ENCODE results near the gene ASB9.
"Not testable (repeated sequence)": the region's sequence is repeated elsewhere in the genome, so short reads cannot be mapped to it uniquely, and the experiment has no call there.

The ASB9 gene

GRCh38 chrX:15274946-15275345 is 5.1 kb upstream of the ASB9 start:
- no peak for TF ChIP-seq EZH2 (optimal IDR thresholded peaks at IDR 0.05; ENCODE audit: low read depth, low read length)
- TF ChIP-seq EZH2phosphoT487 (IDR thresholded peaks at IDR 0.05; ENCODE audit: low read length), result no peak
- no peak for TF ChIP-seq CTCF (IDR thresholded peaks at IDR 0.05; ENCODE audit: low read length)
- Histone ChIP-seq H3K27me3 (replicated peaks; ENCODE audit: insufficient read depth, low read length) (no peaks in the 10 kb centered on the region), H2AFZ (ENCODE audit: low read length) (no peak overlapping the region), H3K9ac (ENCODE audit: low read length) (no peak overlapping the region), H3K4me1 (ENCODE audit: low read length) (no peaks in the 10 kb centered on the region), H3K9me3 (replicated peaks; ENCODE audit: insufficient read depth, low read length) (no peaks in the 10 kb centered on the region), H3K27ac (ENCODE audit: low read length) (no peak overlapping the region), H4K20me1 (ENCODE audit: insufficient read depth, low read length) (no peaks in the 10 kb centered on the region), H3K4me3 (ENCODE audit: low read length) (no peak overlapping the region), H3F3A (ENCODE audit: insufficient read depth, low read length) (no peaks in the 10 kb centered on the region), H3K79me2 (ENCODE audit: low read length) (no peaks in the 10 kb centered on the region), H3K4me2 (ENCODE audit: low read depth, low read length) (no peak overlapping the region), H3K36me3 (replicated peaks; ENCODE audit: insufficient read depth, low read length) (no peaks in the 10 kb centered on the region), H3K9me2 (replicated peaks; ENCODE audit: insufficient read depth, low read length) (no peaks in the 10 kb centered on the region)
- no peak for DNase-seq

GRCh38 chrX:15273275-15273674 is 3.4 kb upstream of the ASB9 start:
- not testable (repeated sequence) for H3K4me3 ChIP-seq (ENCODE audit: low read length); H4K20me1 ChIP-seq (ENCODE audit: insufficient read depth, low read length)

GRCh38 chrX:15271757-15272156 is 1.9 kb upstream of the ASB9 start:
- TF ChIP-seq EZH2 (optimal IDR thresholded peaks at IDR 0.05; ENCODE audit: low read depth, low read length), result no peak
- no peak for TF ChIP-seq CTCF (IDR thresholded peaks at IDR 0.05; ENCODE audit: low read length)
- TF ChIP-seq EZH2phosphoT487 (IDR thresholded peaks at IDR 0.05; ENCODE audit: low read length), result no peak
- no peaks in the 10 kb centered on the region for H3K9me2 ChIP-seq (replicated peaks; ENCODE audit: insufficient read depth, low read length)
- no peak overlapping the region for H3K4me2 ChIP-seq (ENCODE audit: low read depth, low read length)
- no peak overlapping the region for H2AFZ ChIP-seq (ENCODE audit: low read length)
- H3K9ac ChIP-seq (ENCODE audit: low read length), result no peak overlapping the region
- no peaks in the 10 kb centered on the region for H4K20me1 ChIP-seq (ENCODE audit: insufficient read depth, low read length)
- no peaks in the 10 kb centered on the region for H3K9me3 ChIP-seq (replicated peaks; ENCODE audit: insufficient read depth, low read length)
- no peaks in the 10 kb centered on the region for H3K4me1 ChIP-seq (ENCODE audit: low read length)
- no peaks in the 10 kb centered on the region for H3K79me2 ChIP-seq (ENCODE audit: low read length)
- no peaks in the 10 kb centered on the region for H3K36me3 ChIP-seq (replicated peaks; ENCODE audit: insufficient read depth, low read length)
- no peak overlapping the region for H3K27ac ChIP-seq (ENCODE audit: low read length)
- no peak overlapping the region for H3K4me3 ChIP-seq (ENCODE audit: low read length)
- H3K27me3 ChIP-seq (replicated peaks; ENCODE audit: insufficient read depth, low read length), result no peaks in the 10 kb centered on the region
- H3F3A ChIP-seq (ENCODE audit: insufficient read depth, low read length), result no peaks in the 10 kb centered on the region
- no peak for DNase-seq

More at GRCh38 chrX:15273275-15273674, 3.4 kb upstream of the ASB9 start:
- DNase-seq; H3K4me1 ChIP-seq (ENCODE audit: low read length); H3F3A ChIP-seq (ENCODE audit: insufficient read depth, low read length); H3K79me2 ChIP-seq (ENCODE audit: low read length); H2AFZ ChIP-seq (ENCODE audit: low read length); H3K36me3 ChIP-seq (replicated peaks; ENCODE audit: insufficient read depth, low read length); H3K27ac ChIP-seq (ENCODE audit: low read length); H3K9me2 ChIP-seq (replicated peaks; ENCODE audit: insufficient read depth, low read length); H3K4me2 ChIP-seq (ENCODE audit: low read depth, low read length); H3K9ac ChIP-seq (ENCODE audit: low read length); H3K9me3 ChIP-seq (replicated peaks; ENCODE audit: insufficient read depth, low read length); H3K27me3 ChIP-seq (replicated peaks; ENCODE audit: insufficient read depth, low read length): not testable (repeated sequence)

GRCh38 chrX:15269120-15269519 is 763 bp downstream of the ASB9 start:
- no peaks in the 10 kb centered on the region for H4K20me1 ChIP-seq (ENCODE audit: insufficient read depth, low read length)
- H3K36me3 ChIP-seq (replicated peaks; ENCODE audit: insufficient read depth, low read length), result no peaks in the 10 kb centered on the region
- no peak overlapping the region for H3K9ac ChIP-seq (ENCODE audit: low read length)
- no peak overlapping the region for H3K4me3 ChIP-seq (ENCODE audit: low read length)
- no peak overlapping the region for H3K4me2 ChIP-seq (ENCODE audit: low read depth, low read length)
- H3K27me3 ChIP-seq (replicated peaks; ENCODE audit: insufficient read depth, low read length), result no peaks in the 10 kb centered on the region
- DNase-seq, result no peak
- no peak overlapping the region for H3K27ac ChIP-seq (ENCODE audit: low read length)
- H3K9me2 ChIP-seq (replicated peaks; ENCODE audit: insufficient read depth, low read length), result no peaks in the 10 kb centered on the region
- H3K79me2 ChIP-seq (ENCODE audit: low read length), result no peaks in the 10 kb centered on the region
- H3K4me1 ChIP-seq (ENCODE audit: low read length), result no peaks in the 10 kb centered on the region
- no peak overlapping the region for H2AFZ ChIP-seq (ENCODE audit: low read length)
- TF ChIP-seq EZH2phosphoT487 (IDR thresholded peaks at IDR 0.05; ENCODE audit: low read length) (no peak), EZH2 (optimal IDR thresholded peaks at IDR 0.05; ENCODE audit: low read depth, low read length) (no peak), CTCF (IDR thresholded peaks at IDR 0.05; ENCODE audit: low read length) (no peak)
- H3K9me3 ChIP-seq (replicated peaks; ENCODE audit: insufficient read depth, low read length), result no peaks in the 10 kb centered on the region
- no peaks in the 10 kb centered on the region for H3F3A ChIP-seq (ENCODE audit: insufficient read depth, low read length)

Data from MM.1S (cell line).